D721Med (cell line): ENCODE results near the gene GABRA5.

Source experiments
- DNase-seq: peaks from one replicate; pipeline ENCODE4 v3.0.0; 2011; ENCODE audit warnings: low spot score; ENCODE audit not compliant: insufficient read length
- FAIRE-seq: peaks from 2 replicates; lab custom pipeline; 2011; peaks lifted over from hg19 to GRCh38; lab: Jason Lieb, UNC
- TF ChIP-seq, protein P1 (sequence below): IDR thresholded peaks from 2 replicates; pipeline ENCODE4 v1.5.1; 2012; ENCODE audit warnings: mild to moderate bottlenecking, control low read depth; ENCODE audit not compliant: insufficient read depth; ENCODE audit errors: missing control alignments

The GABRA5 gene

GRCh38 chr15:26877831-26878230 lies 11.0 kb downstream of the GABRA5 start:
- no peak for DNase-seq
- no peak for FAIRE-seq
- TF ChIP-seq, protein P1, sequence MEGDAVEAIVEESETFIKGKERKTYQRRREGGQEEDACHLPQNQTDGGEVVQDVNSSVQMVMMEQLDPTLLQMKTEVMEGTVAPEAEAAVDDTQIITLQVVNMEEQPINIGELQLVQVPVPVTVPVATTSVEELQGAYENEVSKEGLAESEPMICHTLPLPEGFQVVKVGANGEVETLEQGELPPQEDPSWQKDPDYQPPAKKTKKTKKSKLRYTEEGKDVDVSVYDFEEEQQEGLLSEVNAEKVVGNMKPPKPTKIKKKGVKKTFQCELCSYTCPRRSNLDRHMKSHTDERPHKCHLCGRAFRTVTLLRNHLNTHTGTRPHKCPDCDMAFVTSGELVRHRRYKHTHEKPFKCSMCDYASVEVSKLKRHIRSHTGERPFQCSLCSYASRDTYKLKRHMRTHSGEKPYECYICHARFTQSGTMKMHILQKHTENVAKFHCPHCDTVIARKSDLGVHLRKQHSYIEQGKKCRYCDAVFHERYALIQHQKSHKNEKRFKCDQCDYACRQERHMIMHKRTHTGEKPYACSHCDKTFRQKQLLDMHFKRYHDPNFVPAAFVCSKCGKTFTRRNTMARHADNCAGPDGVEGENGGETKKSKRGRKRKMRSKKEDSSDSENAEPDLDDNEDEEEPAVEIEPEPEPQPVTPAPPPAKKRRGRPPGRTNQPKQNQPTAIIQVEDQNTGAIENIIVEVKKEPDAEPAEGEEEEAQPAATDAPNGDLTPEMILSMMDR, result no peak

GRCh38 chr15:26879706-26880105 lies 12.8 kb downstream of the GABRA5 start:
- FAIRE-seq, result no peak
- DNase-seq, result no peak
- TF ChIP-seq, protein P1, result no peak

GRCh38 chr15:26882112-26882511 lies 15.2 kb downstream of the GABRA5 start:
- TF ChIP-seq, protein P1, result no peak
- no peak for DNase-seq
- FAIRE-seq, result no peak

- DNase-seq, result no peak
- no peak for FAIRE-seq
- TF ChIP-seq, protein P1, result no peak
Observed at GRCh38 chr15:26882616-26883365, 15.9 kb downstream of the GABRA5 start.

DNA sequence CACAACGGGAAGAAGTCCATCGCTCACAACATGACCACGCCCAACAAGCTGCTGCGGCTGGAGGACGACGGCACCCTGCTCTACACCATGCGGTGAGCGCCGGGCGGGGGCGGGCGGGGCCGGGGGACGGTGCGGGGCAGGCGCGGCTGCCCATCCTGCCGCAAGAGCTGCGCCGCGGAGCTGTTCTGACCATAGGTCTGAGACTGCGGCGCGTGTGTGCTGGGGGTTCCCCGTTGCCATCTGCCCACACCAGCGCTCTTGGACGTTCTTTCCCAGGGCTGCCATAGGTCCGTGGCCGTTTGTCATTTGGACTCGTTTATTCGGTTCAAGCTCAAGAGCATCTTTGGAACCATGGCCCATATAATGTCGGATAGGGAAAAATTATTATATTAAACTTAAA lies 16.6 kb downstream of the GABRA5 start:
- TF ChIP-seq, protein P1, result no peak
- FAIRE-seq, result no peak
- no peak for DNase-seq

GRCh38 chr15:26886566-26886965 lies 19.7 kb downstream of the GABRA5 start:
- TF ChIP-seq, protein P1, result no peak
- no peak for DNase-seq
- no peak for FAIRE-seq

DNA sequence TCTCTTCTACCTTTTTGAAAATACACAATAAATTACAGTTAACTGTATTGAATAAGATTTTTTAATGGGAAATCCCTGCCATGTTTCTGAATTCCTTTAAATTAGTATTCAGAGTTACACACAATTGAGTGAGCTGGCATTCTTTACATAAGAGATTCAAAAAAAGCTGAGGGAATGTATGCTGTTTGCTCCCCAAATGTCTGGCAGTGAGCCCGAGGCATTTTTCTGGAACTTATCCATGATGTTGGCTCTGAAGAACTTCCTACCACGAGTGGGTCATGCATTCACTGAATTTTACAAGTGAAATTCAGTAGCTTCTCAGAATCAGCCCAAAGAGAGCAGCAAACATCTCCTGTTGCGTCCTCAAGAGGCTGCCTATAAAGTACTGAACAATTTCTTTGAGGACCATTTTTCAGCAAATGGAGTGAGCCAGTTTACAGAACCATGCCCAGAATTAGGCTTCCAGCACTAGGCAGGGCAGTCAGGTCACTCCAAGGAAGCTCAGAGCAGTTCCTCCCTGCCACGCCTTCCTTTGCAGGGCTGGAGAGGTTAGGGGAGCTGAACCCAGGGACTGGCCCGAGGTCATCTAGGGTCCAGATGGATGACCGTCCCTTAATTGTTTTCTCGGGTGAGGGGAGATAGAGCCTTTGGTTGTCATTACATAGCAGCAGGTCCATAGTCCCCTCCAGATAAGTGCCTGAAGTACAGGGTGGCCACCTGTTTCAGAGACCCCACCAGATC lies 21.2 kb downstream of the GABRA5 start:
- DNase-seq (no peak), FAIRE-seq (no peak)
- TF ChIP-seq, protein P1, result no peak
